ENCODE data around the gene SPI1.
A peak's percentile ranks its signal among the peaks of the same experiment; 100 is the strongest.

DNA sequence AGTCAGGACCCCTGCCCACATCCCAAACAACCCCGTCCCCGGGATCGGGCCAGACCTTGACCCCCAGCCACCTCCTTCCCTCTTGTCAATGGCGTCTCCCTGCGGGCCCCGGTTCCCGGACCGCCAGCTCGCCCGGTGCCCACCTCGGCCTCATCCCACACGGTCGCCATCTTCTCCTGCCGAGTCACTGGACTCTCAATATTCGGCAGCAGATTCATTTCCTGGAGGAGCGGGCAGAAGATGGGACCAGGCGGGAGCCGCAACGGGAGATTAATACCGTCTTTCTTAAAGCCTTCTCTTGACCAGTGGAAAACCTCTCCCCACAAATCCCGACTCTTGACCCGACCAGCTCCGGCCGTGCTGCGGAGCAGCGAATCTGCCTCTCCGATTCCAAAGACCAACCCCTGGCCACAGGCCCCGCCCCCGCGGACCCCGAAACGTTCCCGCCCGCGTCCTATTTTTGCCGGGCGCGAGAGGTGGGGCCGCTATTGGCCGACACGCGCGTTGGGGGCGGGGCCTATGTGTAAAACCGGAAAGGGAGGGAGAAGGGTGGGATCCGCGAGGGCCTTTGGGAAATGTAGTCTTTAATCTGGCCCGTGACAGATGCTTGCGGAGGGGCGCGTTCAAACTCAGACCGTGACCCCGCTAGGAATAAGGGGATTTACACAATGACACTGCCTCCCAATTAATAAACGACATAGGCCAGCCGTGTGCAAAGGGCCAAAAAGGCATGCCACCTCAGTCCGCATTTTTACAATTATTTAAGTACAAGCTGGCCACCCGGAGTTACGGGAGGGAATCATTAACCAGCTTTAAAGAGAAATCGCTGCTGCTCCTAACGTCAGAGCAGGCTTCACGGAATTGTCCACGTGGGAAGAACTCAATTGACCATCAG, 48.0 kb upstream of the SPI1 start, which contains the start of gene PSMC3:
- TF ChIP-seq, protein P1, sequence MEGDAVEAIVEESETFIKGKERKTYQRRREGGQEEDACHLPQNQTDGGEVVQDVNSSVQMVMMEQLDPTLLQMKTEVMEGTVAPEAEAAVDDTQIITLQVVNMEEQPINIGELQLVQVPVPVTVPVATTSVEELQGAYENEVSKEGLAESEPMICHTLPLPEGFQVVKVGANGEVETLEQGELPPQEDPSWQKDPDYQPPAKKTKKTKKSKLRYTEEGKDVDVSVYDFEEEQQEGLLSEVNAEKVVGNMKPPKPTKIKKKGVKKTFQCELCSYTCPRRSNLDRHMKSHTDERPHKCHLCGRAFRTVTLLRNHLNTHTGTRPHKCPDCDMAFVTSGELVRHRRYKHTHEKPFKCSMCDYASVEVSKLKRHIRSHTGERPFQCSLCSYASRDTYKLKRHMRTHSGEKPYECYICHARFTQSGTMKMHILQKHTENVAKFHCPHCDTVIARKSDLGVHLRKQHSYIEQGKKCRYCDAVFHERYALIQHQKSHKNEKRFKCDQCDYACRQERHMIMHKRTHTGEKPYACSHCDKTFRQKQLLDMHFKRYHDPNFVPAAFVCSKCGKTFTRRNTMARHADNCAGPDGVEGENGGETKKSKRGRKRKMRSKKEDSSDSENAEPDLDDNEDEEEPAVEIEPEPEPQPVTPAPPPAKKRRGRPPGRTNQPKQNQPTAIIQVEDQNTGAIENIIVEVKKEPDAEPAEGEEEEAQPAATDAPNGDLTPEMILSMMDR (IDR thresholded peaks at IDR 0.05) = peak in 1 of 6 experiments; percentile 6
- peak in 1 of 4 donors; percentile 55 for TF ChIP-seq POLR2A (IDR thresholded peaks at IDR 0.05)

Data from esophagus squamous epithelium (tissue), 4 donors.